NK-92 (cell line): ENCODE measurements around the gene WDFY2.

Experiments used
- DNase-seq: peaks from one replicate; lab custom pipeline; 2025; ENCODE audit not compliant: unreplicated experiment; lab: John Stamatoyannopoulos, UW

Gene WDFY2

GRCh38 chr13:51697181-51697580 lies 112.9 kb downstream of the WDFY2 start:
- no peak for DNase-seq

GRCh38 chr13:51697855-51698254 lies 113.6 kb downstream of the WDFY2 start:
- DNase-seq: no peak

GRCh38 chr13:51698352-51698751 lies 114.1 kb downstream of the WDFY2 start:
- DNase-seq: no peak

DNA sequence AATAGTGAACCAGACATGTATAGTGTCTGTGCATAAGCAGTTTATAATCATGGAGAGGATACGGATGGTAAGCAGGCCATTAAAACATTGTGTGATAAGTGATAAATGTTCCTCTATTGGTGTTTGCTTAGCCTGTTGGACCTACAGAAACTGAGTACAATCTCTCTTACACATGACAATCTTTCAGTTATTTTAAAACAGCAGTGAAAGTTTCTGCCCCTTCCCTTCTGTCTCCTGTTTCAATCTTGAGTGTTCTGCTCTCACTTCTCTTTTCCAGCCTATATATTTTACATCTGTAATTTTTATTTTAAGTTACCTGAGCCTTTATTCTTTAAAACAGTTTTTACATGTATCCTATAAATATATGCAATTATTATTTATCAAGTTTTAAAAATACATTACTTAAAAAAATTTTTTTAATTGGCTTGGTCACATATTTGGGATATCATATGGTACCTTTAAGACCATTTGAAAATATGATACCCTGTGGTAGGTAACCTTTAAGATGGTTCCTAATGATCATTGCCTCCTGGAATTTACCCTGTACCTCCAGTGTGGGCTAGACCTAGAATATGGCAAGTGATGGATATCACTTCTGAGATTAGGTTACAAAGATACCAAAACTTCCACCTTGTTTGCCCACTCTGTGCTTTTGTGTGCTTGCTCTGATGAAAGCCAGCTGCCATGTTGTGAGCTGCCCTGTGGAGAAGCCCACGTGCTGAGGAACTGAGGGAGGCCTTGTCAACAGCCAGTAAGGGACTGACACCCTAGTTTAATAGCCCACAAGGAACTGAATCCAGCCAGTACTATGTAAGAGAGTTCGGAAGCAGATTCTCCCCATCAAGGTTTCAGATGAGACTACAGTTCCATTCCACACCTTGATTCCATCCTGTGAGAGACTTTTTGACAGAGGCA lies 120.4 kb downstream of the WDFY2 start:
- no peak for DNase-seq

DNA sequence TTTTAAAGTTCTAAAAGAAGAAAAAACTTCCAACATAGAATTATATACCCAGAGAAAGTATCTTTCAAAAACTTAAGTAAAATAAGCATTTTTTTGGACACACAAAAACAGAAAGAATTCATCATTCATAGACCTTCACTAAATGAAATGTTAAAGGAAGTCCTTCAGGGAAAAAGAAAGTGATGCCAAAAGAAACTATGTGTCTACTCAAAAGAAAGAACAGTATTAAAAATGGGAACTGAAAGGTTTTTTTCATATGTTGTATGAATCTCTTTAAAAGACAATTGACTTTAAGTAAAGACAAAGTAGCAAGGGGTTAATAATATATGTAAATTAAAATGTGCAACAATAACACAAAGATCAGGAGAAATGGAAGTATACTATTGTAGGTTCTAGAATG lies 123.2 kb downstream of the WDFY2 start:
- no peak for DNase-seq

GRCh38 chr13:51713807-51714206 lies 129.5 kb downstream of the WDFY2 start:
- no peak for DNase-seq

GRCh38 chr13:51714663-51715168 lies 130.5 kb downstream of the WDFY2 start:
- no peak for DNase-seq

- no peak for DNase-seq
Measured at GRCh38 chr13:51715613-51716012, 131.4 kb downstream of the WDFY2 start.

DNA sequence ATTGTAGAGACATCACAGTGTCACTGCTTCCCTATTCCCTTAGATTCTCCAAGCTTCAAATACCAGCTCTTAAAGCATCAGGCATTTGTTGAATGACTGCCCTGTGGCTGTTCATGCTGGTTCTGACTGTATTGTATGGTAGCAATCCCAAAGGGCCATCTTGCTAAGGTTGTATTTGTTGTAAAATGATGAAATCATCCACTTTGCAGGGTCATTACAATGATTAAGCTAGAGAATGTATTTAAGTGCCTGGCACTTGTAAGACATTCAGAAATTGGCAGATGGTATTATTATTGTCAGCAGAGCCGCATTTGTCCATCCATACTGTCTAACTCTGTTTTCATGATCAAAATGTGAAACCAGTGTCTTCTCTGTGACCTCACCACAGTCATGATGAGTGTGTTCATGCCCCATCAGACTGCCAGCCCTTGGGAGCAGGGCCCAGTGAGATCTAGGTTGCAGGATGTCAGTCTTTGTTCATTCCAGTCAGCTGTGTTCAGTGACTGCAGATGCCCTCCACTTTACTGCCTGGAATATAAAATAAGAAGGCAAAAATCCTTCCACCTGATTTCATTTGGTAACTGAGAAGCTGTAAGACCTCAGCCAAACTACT lies 133.6 kb downstream of the WDFY2 start:
- DNase-seq: no peak

GRCh38 chr13:51719394-51719793 lies 135.1 kb downstream of the WDFY2 start:
- DNase-seq: no peak

- no peak for DNase-seq
Measured at GRCh38 chr13:51721496-51721895, 137.2 kb downstream of the WDFY2 start.

GRCh38 chr13:51723529-51723928 lies 139.3 kb downstream of the WDFY2 start:
- no peak for DNase-seq

DNA sequence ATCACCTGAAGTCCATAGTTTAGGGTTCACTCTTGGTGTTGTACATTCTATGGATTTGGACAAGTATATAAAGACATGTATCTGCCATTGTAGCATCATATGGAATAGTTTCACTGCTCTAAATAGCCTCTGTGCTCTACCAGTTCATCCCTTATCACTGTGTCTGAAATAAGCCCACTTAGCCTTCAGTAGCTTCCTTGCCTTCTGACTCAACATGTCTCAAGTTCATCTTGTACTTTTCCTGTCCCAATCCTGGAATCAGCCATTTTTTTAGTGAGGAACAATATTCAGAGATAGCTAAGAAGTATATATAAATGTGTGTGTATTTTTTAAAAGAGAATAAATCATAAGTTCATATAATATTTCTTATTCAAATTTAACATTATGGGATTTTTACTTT lies 140.5 kb downstream of the WDFY2 start:
- DNase-seq: no peak

- DNase-seq: no peak
Measured at GRCh38 chr13:51726446-51727193, 142.4 kb downstream of the WDFY2 start.

DNA sequence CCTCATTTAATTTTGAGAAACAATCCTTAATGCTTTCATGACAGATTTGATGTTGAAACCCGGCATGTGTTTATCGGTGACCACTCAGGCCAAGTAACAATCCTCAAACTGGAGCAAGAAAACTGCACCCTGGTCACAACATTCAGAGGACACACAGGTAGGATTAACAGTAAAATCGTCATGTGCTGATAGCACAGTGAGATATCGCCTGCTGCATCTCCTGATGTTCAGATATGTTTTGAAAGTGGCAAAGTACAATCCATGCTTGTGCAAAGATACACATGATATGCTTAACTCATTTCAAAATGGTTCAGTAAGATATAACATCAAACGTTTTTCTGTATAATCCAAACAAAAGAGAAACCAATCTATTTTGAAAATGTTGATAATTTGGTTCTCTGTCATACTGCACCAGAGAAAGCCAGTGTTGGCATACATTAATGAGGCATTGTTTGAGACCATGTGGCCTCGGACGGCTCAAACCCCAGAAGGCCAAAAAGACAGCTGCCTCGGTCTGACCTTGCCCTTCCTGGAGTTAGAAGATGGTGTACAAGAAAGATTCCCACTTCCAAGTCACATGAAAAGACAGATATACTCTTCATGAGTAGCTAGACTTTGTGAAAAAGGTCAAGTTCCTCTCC lies 143.5 kb downstream of the WDFY2 start:
- no peak for DNase-seq

- no peak for DNase-seq
Measured at GRCh38 chr13:51728275-51728673, 144.0 kb downstream of the WDFY2 start.

GRCh38 chr13:51728972-51729371 lies 144.7 kb downstream of the WDFY2 start:
- DNase-seq: no peak

GRCh38 chr13:51729866-51730553 lies 145.7 kb downstream of the WDFY2 start:
- DNase-seq: no peak

DNA sequence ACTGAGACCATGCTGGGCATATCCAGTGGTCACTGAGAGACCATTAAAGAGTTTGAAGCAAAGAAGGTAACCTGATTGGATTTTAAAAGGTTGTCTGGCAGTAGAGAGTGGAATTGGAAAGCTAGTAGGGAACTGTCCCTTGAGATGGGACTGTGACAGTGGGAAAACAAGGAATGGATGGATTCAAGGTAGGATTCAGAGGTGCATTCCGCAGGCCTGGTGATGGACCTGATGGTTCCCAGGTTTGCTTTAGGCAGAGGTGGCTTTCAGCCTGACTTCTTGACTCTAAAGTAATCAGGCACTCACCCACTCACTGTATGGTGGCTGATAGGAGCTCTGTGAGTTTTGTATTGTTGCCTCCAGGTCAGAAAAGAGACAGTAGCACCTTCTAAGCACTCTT lies 146.7 kb downstream of the WDFY2 start:
- no peak for DNase-seq

DNA sequence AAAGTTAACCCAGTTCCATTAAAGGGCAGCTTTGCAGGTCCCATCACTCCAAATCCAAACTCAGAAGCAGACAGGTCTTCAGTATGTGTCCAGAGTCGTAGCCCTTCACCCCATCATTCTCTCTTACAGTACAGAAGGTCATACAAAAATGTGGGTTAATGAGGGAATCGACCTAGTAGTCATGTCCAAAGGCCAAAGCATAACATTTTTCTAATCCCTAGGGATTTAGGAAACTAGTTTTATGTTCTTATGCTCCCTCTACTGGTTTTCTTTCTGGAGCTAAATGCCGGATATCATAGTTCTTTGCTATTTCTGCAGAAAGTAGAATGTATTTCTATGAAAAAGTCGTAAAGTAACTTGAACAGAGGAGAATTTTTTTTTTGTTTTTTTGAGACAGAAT lies 147.5 kb downstream of the WDFY2 start:
- no peak for DNase-seq
